ENCODE data around the gene VTCN1.

DNA sequence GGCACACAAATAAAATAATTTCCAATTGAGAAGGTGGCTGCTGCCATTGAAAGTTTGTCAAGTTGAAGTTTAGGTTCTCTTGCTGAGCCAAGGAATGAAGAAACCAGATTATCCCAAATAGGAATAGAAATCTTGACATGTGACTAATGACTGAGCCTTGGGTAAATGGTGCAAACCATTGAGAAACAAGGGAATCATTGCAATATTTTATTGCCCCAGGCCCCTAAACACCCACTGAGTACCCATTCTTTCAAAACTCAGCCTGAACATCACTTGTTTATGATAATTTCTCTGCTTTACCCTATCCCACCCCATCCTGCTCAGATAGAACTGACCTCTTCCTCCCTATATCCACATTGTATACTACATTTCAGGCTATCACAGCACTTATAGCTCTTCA, 46.6 kb upstream of the VTCN1 start:
- TF ChIP-seq, protein P1, sequence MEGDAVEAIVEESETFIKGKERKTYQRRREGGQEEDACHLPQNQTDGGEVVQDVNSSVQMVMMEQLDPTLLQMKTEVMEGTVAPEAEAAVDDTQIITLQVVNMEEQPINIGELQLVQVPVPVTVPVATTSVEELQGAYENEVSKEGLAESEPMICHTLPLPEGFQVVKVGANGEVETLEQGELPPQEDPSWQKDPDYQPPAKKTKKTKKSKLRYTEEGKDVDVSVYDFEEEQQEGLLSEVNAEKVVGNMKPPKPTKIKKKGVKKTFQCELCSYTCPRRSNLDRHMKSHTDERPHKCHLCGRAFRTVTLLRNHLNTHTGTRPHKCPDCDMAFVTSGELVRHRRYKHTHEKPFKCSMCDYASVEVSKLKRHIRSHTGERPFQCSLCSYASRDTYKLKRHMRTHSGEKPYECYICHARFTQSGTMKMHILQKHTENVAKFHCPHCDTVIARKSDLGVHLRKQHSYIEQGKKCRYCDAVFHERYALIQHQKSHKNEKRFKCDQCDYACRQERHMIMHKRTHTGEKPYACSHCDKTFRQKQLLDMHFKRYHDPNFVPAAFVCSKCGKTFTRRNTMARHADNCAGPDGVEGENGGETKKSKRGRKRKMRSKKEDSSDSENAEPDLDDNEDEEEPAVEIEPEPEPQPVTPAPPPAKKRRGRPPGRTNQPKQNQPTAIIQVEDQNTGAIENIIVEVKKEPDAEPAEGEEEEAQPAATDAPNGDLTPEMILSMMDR (IDR thresholded peaks at IDR 0.05): no peak
- TF ChIP-seq POLR2A (IDR thresholded peaks at IDR 0.05) (no peak), POLR2AphosphoS5 (IDR thresholded peaks at IDR 0.05) (no peak)

Measured in suprapubic skin (tissue), 4 donors.